Activated CD4-positive, alpha-beta T cell treated with anti-CD3 and anti-CD28 coated beads, Interleukin-2, amount 50 U/mL, for 16 hours (primary cell): ENCODE results near the gene UBE2C.
"Not testable (repeated sequence)": the region's sequence is repeated elsewhere in the genome, so short reads cannot be mapped to it uniquely, and the experiment has no call there.

Source experiments
- DNase-seq: peaks from one replicate; pipeline ENCODE4 v3.0.0-alpha.2; 2020

The UBE2C gene

GRCh38 chr20:45798935-45799642, 13.4 kb upstream of the UBE2C start:
- peak; percentile 73 for DNase-seq

- no peak for DNase-seq
These were observed 10.6 kb upstream of the UBE2C start for GRCh38 chr20:45801851-45802250.

- no peak for DNase-seq
These were observed 2.1 kb upstream of the UBE2C start for GRCh38 chr20:45810191-45810970.

GRCh38 chr20:45813006-45813340, 529 bp downstream of the UBE2C start:
- no peak for DNase-seq

- DNase-seq: no peak
These were observed 1.0 kb downstream of the UBE2C start for GRCh38 chr20:45813489-45813888.

- no peak for DNase-seq
These were observed 1.9 kb downstream of the UBE2C start for GRCh38 chr20:45814314-45814713.

GRCh38 chr20:45816951-45817350, 4.5 kb downstream of the UBE2C start:
- no peak for DNase-seq

GRCh38 chr20:45817376-45818194, 5.1 kb downstream of the UBE2C start:
- no peak for DNase-seq

- no peak for DNase-seq
These were observed 5.8 kb downstream of the UBE2C start for GRCh38 chr20:45818239-45818638.

- DNase-seq: no peak
These were observed 7.0 kb downstream of the UBE2C start for GRCh38 chr20:45819466-45819865.

- no peak for DNase-seq
These were observed 9.5 kb downstream of the UBE2C start for GRCh38 chr20:45821947-45822346.

GRCh38 chr20:45822857-45823256, 10.4 kb downstream of the UBE2C start:
- DNase-seq: no peak

GRCh38 chr20:45823949-45824835, 11.7 kb downstream of the UBE2C start:
- peak; percentile 58 for DNase-seq

- no peak for DNase-seq
These were observed 14.1 kb downstream of the UBE2C start for GRCh38 chr20:45826381-45827019.

- DNase-seq: no peak
These were observed 14.7 kb downstream of the UBE2C start, which contains the start of gene TNNC2 for GRCh38 chr20:45827030-45827652. Gene TNNC2 (minus strand): TSS chr20:45827312. CDS start chr20:45827248, 64 bp downstream.

GRCh38 chr20:45827712-45828111, 15.3 kb downstream of the UBE2C start:
- no peak for DNase-seq

GRCh38 chr20:45828589-45828988, 16.1 kb downstream of the UBE2C start:
- DNase-seq: no peak

- not testable (repeated sequence) for DNase-seq
These were observed 17.2 kb downstream of the UBE2C start for GRCh38 chr20:45829673-45830106.

- no peak for DNase-seq
These were observed 20.2 kb downstream of the UBE2C start for GRCh38 chr20:45832619-45833018.

GRCh38 chr20:45833030-45833882, 20.8 kb downstream of the UBE2C start, which contains the start of gene SNX21:
Gene SNX21 (plus strand): TSS chr20:45833799. CDS start chr20:45833920, 121 bp downstream.
- DNase-seq: peak; percentile 55
